HG03175 (cell line): ENCODE data around the gene HBM.
"Not testable (repeated sequence)": the region's sequence is repeated elsewhere in the genome, so short reads cannot be mapped to it uniquely, and the experiment has no call there.

Experiments
- ATAC-seq: cut with Tn5 transposase; IDR thresholded peaks from one replicate; pipeline ENCODE4 v1.9.1; 2021; ENCODE audit warnings: mild to moderate bottlenecking, moderate library complexity; ENCODE audit not compliant: unreplicated experiment

The HBM gene

GRCh38 chr16:165539-166374, at the start of gene HBM:
Gene HBM, plus strand, starts transcription at chr16:165978. Its CDS starts 20 bp downstream, at chr16:165998.
- ATAC-seq = no peak

GRCh38 chr16:116015-116414, 49.8 kb upstream of the HBM start:
- no peak for ATAC-seq

GRCh38 chr16:117379-118365, 48.1 kb upstream of the HBM start:
- ATAC-seq = no peak

- ATAC-seq = no peak
Observed at GRCh38 chr16:118857-119256, 46.9 kb upstream of the HBM start.

GRCh38 chr16:119295-119694, 46.5 kb upstream of the HBM start:
- ATAC-seq = no peak

- no peak for ATAC-seq
Observed at GRCh38 chr16:119835-120491, 45.8 kb upstream of the HBM start.

GRCh38 chr16:120756-121155, 45.0 kb upstream of the HBM start:
- ATAC-seq = no peak

- ATAC-seq = no peak
Observed at GRCh38 chr16:122361-122760, 43.4 kb upstream of the HBM start.

- ATAC-seq = not testable (repeated sequence)
Observed at GRCh38 chr16:123558-124350, 42.0 kb upstream of the HBM start.

- no peak for ATAC-seq
Observed at GRCh38 chr16:125011-125410, 40.8 kb upstream of the HBM start.

- ATAC-seq = no peak
Observed at GRCh38 chr16:129075-129474, 36.7 kb upstream of the HBM start.

- ATAC-seq = no peak
Observed at GRCh38 chr16:130533-131173, 35.1 kb upstream of the HBM start.

- no peak for ATAC-seq
Observed at GRCh38 chr16:132120-132519, 33.7 kb upstream of the HBM start.

- ATAC-seq = no peak
Observed at GRCh38 chr16:133716-134115, 32.1 kb upstream of the HBM start.

- ATAC-seq = no peak
Observed at GRCh38 chr16:138049-138417, 27.7 kb upstream of the HBM start.

GRCh38 chr16:140175-140857, 25.5 kb upstream of the HBM start:
- ATAC-seq = no peak

GRCh38 chr16:142405-142967, 23.3 kb upstream of the HBM start:
- no peak for ATAC-seq

GRCh38 chr16:143047-143446, 22.7 kb upstream of the HBM start:
- ATAC-seq = no peak

- ATAC-seq = no peak
Observed at GRCh38 chr16:143456-143855, 22.3 kb upstream of the HBM start.
